ENCODE measurements around the gene DPY19L3.

Gene DPY19L3

GRCh38 chr19:32464279-32464678 is 58.7 kb downstream of the DPY19L3 start:
- no peaks in the 10 kb centered on the region for H3K4me1 ChIP-seq (ENCODE audit: control insufficient read depth, low read length)
- H3F3A ChIP-seq (ENCODE audit: control insufficient read depth, insufficient read depth) = no peaks in the 10 kb centered on the region
- no peaks in the 10 kb centered on the region for H3K27me3 ChIP-seq (ENCODE audit: control insufficient read depth, low read length)
- H3K9me2 ChIP-seq (replicated peaks; ENCODE audit: control insufficient read depth, low read length) = no peaks in the 10 kb centered on the region
- H3K27ac ChIP-seq (ENCODE audit: low read depth, low read length) = no peak overlapping the region
- no peaks in the 10 kb centered on the region for H4K20me1 ChIP-seq (ENCODE audit: control insufficient read depth, insufficient read depth, low read depth, low read length)
- H3K4me2 ChIP-seq (ENCODE audit: low read length) = no peak overlapping the region
- TF ChIP-seq CTCF (IDR thresholded peaks at IDR 0.05; ENCODE audit: low read depth, low read length, poor library complexity, severe bottlenecking) (peak; percentile 30), EZH2phosphoT487 (IDR thresholded peaks at IDR 0.05; ENCODE audit: borderline replicate concordance, low read length) (no peak)
- H3K9me3 ChIP-seq (ENCODE audit: control insufficient read depth, insufficient read depth, low read length) = no peaks in the 10 kb centered on the region
- H3K4me3 ChIP-seq (ENCODE audit: low read length) = no peak overlapping the region
- H3K79me2 ChIP-seq (ENCODE audit: control insufficient read depth, low read length) = no peaks in the 10 kb centered on the region
- H3K36me3 ChIP-seq (ENCODE audit: control insufficient read depth, low read length) = peaks cover 17% of the 10 kb centered on the region; the same call in 1 of the 2 replicates

GRCh38 chr19:32465176-32465575 is 59.6 kb downstream of the DPY19L3 start:
- TF ChIP-seq EZH2phosphoT487 (IDR thresholded peaks at IDR 0.05; ENCODE audit: borderline replicate concordance, low read length) (no peak), CTCF (IDR thresholded peaks at IDR 0.05; ENCODE audit: low read depth, low read length, poor library complexity, severe bottlenecking) (no peak)
- Histone ChIP-seq H3K4me2 (ENCODE audit: low read length) (no peak overlapping the region), H3K27me3 (ENCODE audit: control insufficient read depth, low read length) (no peaks in the 10 kb centered on the region), H3F3A (ENCODE audit: control insufficient read depth, insufficient read depth) (no peaks in the 10 kb centered on the region), H4K20me1 (ENCODE audit: control insufficient read depth, insufficient read depth, low read depth, low read length) (no peaks in the 10 kb centered on the region), H3K9me2 (replicated peaks; ENCODE audit: control insufficient read depth, low read length) (no peaks in the 10 kb centered on the region), H3K9me3 (ENCODE audit: control insufficient read depth, insufficient read depth, low read length) (no peaks in the 10 kb centered on the region), H3K27ac (ENCODE audit: low read depth, low read length) (no peak overlapping the region), H3K4me3 (ENCODE audit: low read length) (no peak overlapping the region), H3K36me3 (ENCODE audit: control insufficient read depth, low read length) (peaks cover 11% of the 10 kb centered on the region; the same call in 1 of the 2 replicates), H3K79me2 (ENCODE audit: control insufficient read depth, low read length) (no peaks in the 10 kb centered on the region), H3K4me1 (ENCODE audit: control insufficient read depth, low read length) (no peaks in the 10 kb centered on the region)

GRCh38 chr19:32469795-32470194 is 64.2 kb downstream of the DPY19L3 start:
- Histone ChIP-seq H3K79me2 (ENCODE audit: control insufficient read depth, low read length) (no peaks in the 10 kb centered on the region), H4K20me1 (ENCODE audit: control insufficient read depth, insufficient read depth, low read depth, low read length) (no peaks in the 10 kb centered on the region), H3K36me3 (ENCODE audit: control insufficient read depth, low read length) (0 out of 2 replicates have a peak, but pooled peaks cover 3% of the 10 kb centered on the region), H3K4me2 (ENCODE audit: low read length) (no peak overlapping the region), H3K27ac (ENCODE audit: low read depth, low read length) (no peak overlapping the region), H3K4me3 (ENCODE audit: low read length) (no peak overlapping the region), H3K9me2 (replicated peaks; ENCODE audit: control insufficient read depth, low read length) (no peaks in the 10 kb centered on the region), H3K27me3 (ENCODE audit: control insufficient read depth, low read length) (no peaks in the 10 kb centered on the region), H3F3A (ENCODE audit: control insufficient read depth, insufficient read depth) (no peaks in the 10 kb centered on the region), H3K4me1 (ENCODE audit: control insufficient read depth, low read length) (no peaks in the 10 kb centered on the region), H3K9me3 (ENCODE audit: control insufficient read depth, insufficient read depth, low read length) (no peaks in the 10 kb centered on the region)
- no peak for TF ChIP-seq CTCF (IDR thresholded peaks at IDR 0.05; ENCODE audit: low read depth, low read length, poor library complexity, severe bottlenecking)
- no peak for TF ChIP-seq EZH2phosphoT487 (IDR thresholded peaks at IDR 0.05; ENCODE audit: borderline replicate concordance, low read length)

Data from DOHH2 (cell line).